Transverse colon (tissue), 4 donors: Measurements from ENCODE around the gene RPLP1. TPM values are rescaled to one million over a fixed set of nuclear protein-coding genes. Genes with fewer than 3 reads are reported as not detected.

Source experiments
- DNase-seq: peaks from one replicate; pipeline ENCODE4 v3.0.0-alpha.2; 2019
- H3K27ac ChIP-seq, 4 donors: fragments of 200-600 bp; sonication (generic); 2 replicates each; pipeline ENCODE4 v1.5.1; 2016 to 2018; ENCODE audit warnings: inconsistent platforms in 4 of 4
- H3K27me3 ChIP-seq: fragments of 200-600 bp; sonication (generic); 2 replicates; pipeline ENCODE4 v1.5.1; 2017; ENCODE audit warnings: inconsistent platforms
- H3K36me3 ChIP-seq, 4 donors: fragments of 200-600 bp; sonication (generic); 2 replicates each; pipeline ENCODE4 v1.5.1; 2017 to 2019; ENCODE audit warnings: inconsistent platforms in 4 of 4
- H3K4me1 ChIP-seq, 4 donors: fragments of 200-600 bp; sonication (generic); 2 replicates each; pipeline ENCODE4 v1.5.1; 2017 to 2020; ENCODE audit warnings: inconsistent platforms in 4 of 4
- H3K4me3 ChIP-seq, 4 donors: fragments of 200-600 bp; sonication (generic); 1 replicate in 1 of 4; 2 replicates in 3 of 4; pipeline versions ENCODE4 v1.5.1 to v1.6.1; 2017 to 2019; ENCODE audit warnings: inconsistent platforms in 4 of 4
- H3K9me3 ChIP-seq, 2 donors: fragments of 200-600 bp; sonication (generic); 2 replicates each; pipeline ENCODE4 v1.5.1; 2017 to 2019; ENCODE audit warnings: inconsistent platforms in 2 of 2
- EP300 ChIP-seq: sonication (generic); formaldehyde crosslinking; IDR thresholded peaks from one replicate; pipeline ENCODE4 v1.6.1; 2017; ENCODE audit warnings: antibody characterized with exemption, low read depth
- POLR2A ChIP-seq: fragments of 450-650 bp; IDR thresholded peaks from one replicate; pipeline ENCODE4 v1.6.1; 2016; ENCODE audit warnings: antibody characterized with exemption, mild to moderate bottlenecking, moderate library complexity
- POLR2AphosphoS5 ChIP-seq, 3 donors: sonication (generic); formaldehyde crosslinking; IDR thresholded peaks; one replicate each; pipeline ENCODE4 v1.6.1; 2016; ENCODE audit warnings: antibody characterized with exemption in 3 of 3
- WGBS, 2 donors: methylation state at CpG; one replicate each; pipeline ENCODE4 v1.1.5; 2018; ENCODE audit warnings: low coverage in 1 of 2; 5-methylcytosine and 5-hydroxymethylcytosine counted together
- in situ Hi-C, 4 donors: fragments of 200-750 bp; cut with MboI; loops; one replicate each; pipeline versions ENCODE4 v1.15.0 to v1.15.1; 2017; ENCODE audit warnings: low sequenced_read_pairs in 3 of 4, low pct_ligation_motif_present in 1 of 4, low pct_unique_long_range_greater_than_20kb in 1 of 4
- intact Hi-C: fragments of 100-400 bp; cut with DNase I; formaldehyde crosslinking; loops from one replicate; pipeline ENCODE4 v1.15.1; 2023; ENCODE audit warnings: low total_unique reads
- total RNA-seq, 4 donors: library from RNA; depleted of rRNA; stranded (reverse); fragments of >200 nt; gene quantifications; one replicate each; pipeline ENCODE4 v1.1.0, GENCODE V29; 2016
- TF ChIP-seq, protein P1 (sequence below), 5 experiments: fragments of 200-600 bp in 3 of 5; fragments of 450-650 bp in 2 of 5; sonication (generic) in 3 of 5; IDR thresholded peaks; 1 replicate in 2 of 5; 2 replicates in 3 of 5; pipeline ENCODE4 v1.5.1; 2016 to 2017; ENCODE audit warnings: antibody characterized with exemption in 5 of 5, inconsistent platforms in 3 of 5, mild to moderate bottlenecking in 2 of 5, moderate library complexity in 1 of 5

Gene RPLP1
- total RNA-seq, 4 donors from 2014 or later = 279 to 742 (median 450) TPM

DNA sequence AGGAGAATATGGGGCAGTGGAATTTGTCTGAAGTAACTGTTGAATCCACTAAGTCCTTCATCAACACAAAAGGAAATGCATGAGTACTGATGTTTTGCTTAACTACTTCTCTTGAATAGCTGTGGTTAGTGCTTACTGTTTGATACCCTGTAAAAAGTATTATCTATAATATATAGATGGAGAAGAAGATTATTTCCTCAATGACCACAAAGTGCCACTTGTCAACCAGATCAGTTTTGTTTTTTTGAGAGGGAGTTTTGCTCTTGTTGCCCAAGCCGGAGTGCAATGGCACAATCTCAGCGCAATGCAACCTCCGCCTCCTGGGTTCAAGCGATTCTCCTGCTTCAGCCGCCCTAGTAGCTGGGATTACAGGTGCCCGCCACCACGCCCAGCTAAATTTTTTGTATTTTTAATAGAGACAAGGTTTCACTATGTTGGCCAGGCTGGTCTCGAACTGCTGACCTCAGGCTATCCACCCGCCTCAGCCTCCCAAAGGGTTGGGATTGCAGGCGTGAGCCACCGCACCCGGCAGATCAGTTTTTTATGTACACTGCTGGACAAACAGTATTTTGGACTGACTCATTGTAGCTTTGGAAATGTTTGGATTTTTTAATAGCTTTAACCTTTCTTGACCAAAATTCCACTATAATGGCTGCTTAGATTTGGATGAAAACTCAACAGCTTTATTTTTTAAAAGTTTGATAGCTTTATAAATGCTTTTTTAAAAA lies 1.5 kb upstream of the RPLP1 start:
- Histone ChIP-seq H3K36me3 (no peaks in the 10 kb centered on the region), H3K9me3 (no peaks in the 10 kb centered on the region), H3K4me1 (peaks cover 14 to 33% (median 24%) of the 10 kb centered on the region in 4 donors), H3K27me3 (no peaks in the 10 kb centered on the region), H3K4me3 (no peak overlapping the region), H3K27ac (peak overlapping the region; percentile 95 to 97 (median 96))
- in situ Hi-C loops = no loop called here
- TF ChIP-seq POLR2A (no peak), POLR2AphosphoS5 (IDR thresholded peaks at IDR 0.05) (no peak)
- DNase-seq = no peak
- WGBS, 2 donors = 89% methylated on average over 12 of the region's 12 CpGs; no CpG with 5 or more reads in 1 of the 2 donors
- intact Hi-C loops = no loop called here

DNA sequence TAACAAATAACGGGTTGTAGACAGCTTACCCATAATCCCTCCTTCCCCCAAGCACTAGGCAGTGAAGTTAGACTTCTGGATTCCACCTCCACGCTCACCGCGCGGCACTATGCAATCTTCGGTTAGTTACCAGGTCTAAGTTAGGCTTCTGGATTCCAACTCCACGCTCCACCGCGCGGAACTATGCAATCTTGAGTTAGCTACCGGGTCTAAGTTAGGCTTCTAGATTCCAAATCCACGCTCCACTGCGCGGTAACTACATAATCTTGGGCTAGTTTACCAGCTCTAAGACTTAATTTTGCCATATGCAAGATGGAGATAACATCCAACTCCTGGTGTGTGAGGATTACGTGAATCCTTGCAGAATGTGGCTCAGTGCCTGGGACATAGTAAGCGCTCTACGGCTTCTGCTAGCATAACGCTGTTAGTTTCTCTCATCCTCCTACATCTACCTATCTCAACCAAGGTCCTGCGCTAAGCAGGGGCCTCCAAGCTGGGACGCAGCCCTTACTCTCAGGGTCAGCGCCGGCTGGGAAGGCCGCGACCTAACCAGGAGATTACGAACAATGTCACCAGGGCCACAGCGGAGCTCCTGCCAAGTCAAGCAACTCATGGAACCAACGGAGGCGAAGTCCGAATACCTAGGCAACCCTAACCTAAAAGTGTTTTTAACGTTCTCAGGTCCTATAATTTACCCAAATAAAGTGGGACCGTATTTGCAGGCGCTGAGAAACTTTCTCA lies 497 bp upstream of the RPLP1 start:
- 7 to 42% methylated on average over 6 to 32 of the region's 32 CpGs for WGBS, 2 donors

DNA sequence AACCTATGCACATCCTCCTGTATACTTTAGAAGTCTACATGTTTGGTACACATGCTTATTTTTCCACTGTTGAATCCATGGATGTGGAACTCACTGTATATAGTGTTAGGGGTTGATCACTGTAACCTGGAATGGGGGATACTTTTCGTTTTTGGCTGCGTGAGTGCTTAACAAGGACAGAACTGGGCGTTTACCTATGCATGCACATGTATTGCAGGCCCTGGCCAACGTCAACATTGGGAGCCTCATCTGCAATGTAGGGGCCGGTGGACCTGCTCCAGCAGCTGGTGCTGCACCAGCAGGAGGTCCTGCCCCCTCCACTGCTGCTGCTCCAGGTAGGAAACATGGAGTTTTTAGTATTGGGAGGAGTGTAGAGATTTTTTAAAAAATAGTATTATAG lies 2.3 kb downstream of the RPLP1 start:
- Histone ChIP-seq H3K27ac (peak overlapping the region; percentile 30 to 96 (median 66)), H3K4me3 (peak overlapping the region in 1 of 4 donors; percentile 5), H3K4me1 (peaks cover 14 to 38% (median 24%) of the 10 kb centered on the region in 4 donors), H3K27me3 (no peaks in the 10 kb centered on the region), H3K9me3 (no peaks in the 10 kb centered on the region), H3K36me3 (peaks cover 0 to 8% (median 0%) of the 10 kb centered on the region in 4 donors)
- no peak for DNase-seq
- in situ Hi-C loops = no loop called here
- intact Hi-C loops = no loop called here
- TF ChIP-seq EP300 (no peak), POLR2AphosphoS5 (IDR thresholded peaks at IDR 0.05) (no peak), POLR2A (no peak)
- TF ChIP-seq, protein P1, sequence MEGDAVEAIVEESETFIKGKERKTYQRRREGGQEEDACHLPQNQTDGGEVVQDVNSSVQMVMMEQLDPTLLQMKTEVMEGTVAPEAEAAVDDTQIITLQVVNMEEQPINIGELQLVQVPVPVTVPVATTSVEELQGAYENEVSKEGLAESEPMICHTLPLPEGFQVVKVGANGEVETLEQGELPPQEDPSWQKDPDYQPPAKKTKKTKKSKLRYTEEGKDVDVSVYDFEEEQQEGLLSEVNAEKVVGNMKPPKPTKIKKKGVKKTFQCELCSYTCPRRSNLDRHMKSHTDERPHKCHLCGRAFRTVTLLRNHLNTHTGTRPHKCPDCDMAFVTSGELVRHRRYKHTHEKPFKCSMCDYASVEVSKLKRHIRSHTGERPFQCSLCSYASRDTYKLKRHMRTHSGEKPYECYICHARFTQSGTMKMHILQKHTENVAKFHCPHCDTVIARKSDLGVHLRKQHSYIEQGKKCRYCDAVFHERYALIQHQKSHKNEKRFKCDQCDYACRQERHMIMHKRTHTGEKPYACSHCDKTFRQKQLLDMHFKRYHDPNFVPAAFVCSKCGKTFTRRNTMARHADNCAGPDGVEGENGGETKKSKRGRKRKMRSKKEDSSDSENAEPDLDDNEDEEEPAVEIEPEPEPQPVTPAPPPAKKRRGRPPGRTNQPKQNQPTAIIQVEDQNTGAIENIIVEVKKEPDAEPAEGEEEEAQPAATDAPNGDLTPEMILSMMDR (IDR thresholded peaks at IDR 0.05) = no peak
- 27% methylated on average over 5 of the region's 5 CpGs; no CpG with 5 or more reads in 1 of the 2 donors for WGBS, 2 donors

More for the DNA sequence above, 497 bp upstream of the RPLP1 start:
- no peak for DNase-seq
- peaks cover 0 to 8% (median 0%) of the 10 kb centered on the region in 4 donors for H3K36me3 ChIP-seq
- intact Hi-C loops (no loop called here), in situ Hi-C loops (no loop called here)
- peak overlapping the region; percentile 95 to 97 (median 96) for H3K27ac ChIP-seq
- TF ChIP-seq POLR2AphosphoS5 (IDR thresholded peaks at IDR 0.05) (no peak), POLR2A (no peak), EP300 (no peak)
- TF ChIP-seq, protein P1 (IDR thresholded peaks at IDR 0.05) = no peak
- H3K4me1 ChIP-seq = peaks cover 14 to 33% (median 24%) of the 10 kb centered on the region in 4 donors
- H3K4me3 ChIP-seq = peak overlapping the region; percentile 38 to 88 (median 83)
- no peaks in the 10 kb centered on the region for H3K9me3 ChIP-seq
- H3K27me3 ChIP-seq = no peaks in the 10 kb centered on the region

DNA sequence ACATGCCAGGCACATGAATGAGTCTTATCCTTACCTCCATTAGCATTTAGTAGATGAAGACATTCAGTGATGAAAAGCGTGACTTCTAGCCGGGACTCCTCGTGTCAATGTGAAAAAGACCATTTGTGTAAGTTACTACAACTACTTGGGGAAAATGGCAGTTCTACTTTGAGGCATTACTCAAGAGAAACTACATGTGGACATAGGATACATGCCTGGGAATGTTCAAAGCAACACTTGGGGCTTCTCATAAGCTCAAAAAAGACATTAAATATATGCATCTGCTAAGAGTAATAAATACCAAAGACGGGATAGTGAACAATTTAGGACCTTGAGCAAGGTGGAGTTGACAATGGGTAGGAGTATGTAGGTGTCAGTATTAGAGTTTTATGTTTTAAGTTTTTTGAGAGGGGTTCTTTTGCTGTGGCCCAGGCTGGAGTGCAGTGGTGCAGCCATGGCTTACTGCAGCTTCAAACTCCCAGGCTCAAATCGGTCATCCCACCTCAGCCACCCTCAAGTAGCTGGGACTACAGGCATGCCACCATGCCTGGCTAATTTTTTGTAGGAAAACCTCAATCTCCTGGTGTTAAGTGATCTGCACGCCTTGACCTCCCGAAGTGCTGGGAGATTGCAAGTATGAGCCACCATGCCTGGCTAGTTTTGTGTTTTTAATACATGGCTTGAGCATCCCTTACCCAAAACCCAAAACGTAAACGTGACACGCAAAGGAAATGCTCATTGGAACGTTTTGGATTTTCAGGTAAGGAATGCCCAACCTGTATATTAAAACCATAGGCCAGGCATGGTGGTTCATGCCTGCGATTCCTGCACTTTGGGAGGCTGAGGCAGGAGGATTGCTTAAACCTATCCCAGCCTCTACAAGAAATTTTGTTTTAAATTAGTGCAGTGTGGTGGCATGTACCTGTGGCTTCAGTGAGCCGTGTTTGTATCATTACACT lies 3.9 kb downstream of the RPLP1 start:
- 82 to 90% methylated on average over 12 to 13 of the region's 13 CpGs for WGBS, 2 donors
- peaks cover 14 to 41% (median 25%) of the 10 kb centered on the region in 4 donors for H3K4me1 ChIP-seq

More for the DNA sequence above, 3.9 kb downstream of the RPLP1 start:
- TF ChIP-seq EP300 (no peak), POLR2AphosphoS5 (IDR thresholded peaks at IDR 0.05) (no peak), POLR2A (no peak)
- TF ChIP-seq, protein P1 (IDR thresholded peaks at IDR 0.05) = no peak
- in situ Hi-C loops = no loop called here
- Histone ChIP-seq H3K9me3 (no peaks in the 10 kb centered on the region), H3K27me3 (no peaks in the 10 kb centered on the region), H3K27ac (peak overlapping the region in 3 of 4 donors; percentile 36 to 96 (median 95)), H3K36me3 (peaks cover 0 to 8% (median 0%) of the 10 kb centered on the region in 4 donors), H3K4me3 (no peak overlapping the region)
- intact Hi-C loops = no loop called here
- no peak for DNase-seq
